ENCODE measurements around the gene ITGA11. TPM values are rescaled to one million over a fixed set of nuclear protein-coding genes. Genes with fewer than 3 reads are reported as not detected.

Gene ITGA11
- total RNA-seq, 1 donor = 567 TPM

DNA sequence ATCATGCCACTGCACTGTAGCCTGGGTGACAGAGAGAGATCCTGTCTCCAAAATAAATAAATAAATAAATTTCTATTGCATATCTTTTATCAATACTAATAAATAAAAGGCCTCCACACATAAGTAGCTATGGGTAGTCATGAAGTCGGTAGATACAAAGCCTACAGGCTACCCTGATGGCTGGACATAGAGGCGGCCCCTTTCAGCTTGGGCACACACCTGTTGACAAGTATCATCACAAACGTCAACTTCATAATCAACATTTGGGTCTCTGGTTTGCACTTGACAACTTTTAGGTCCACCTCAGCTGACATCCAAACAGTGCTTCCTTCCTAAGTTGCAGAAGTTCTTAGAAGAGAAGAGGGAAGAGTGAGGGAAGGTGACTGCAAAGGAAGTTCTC lies 53.4 kb downstream of the ITGA11 start:
- Histone ChIP-seq H3K79me2 (ENCODE audit: insufficient read depth, low read length) (peaks cover 63% of the 10 kb centered on the region), H3K27me3 (ENCODE audit: insufficient read depth, low read length) (no peaks in the 10 kb centered on the region), H3K36me3 (ENCODE audit: insufficient read depth, low read length) (peaks cover 82% of the 10 kb centered on the region), H3K4me2 (ENCODE audit: insufficient read depth, low read length) (no peak overlapping the region), H3K27ac (ENCODE audit: low read depth, low read length) (no peak overlapping the region), H4K20me1 (ENCODE audit: insufficient read depth, low read length) (peaks cover 74% of the 10 kb centered on the region), H3K4me3 (ENCODE audit: insufficient read depth, low read length) (no peak overlapping the region), H3K9me3 (ENCODE audit: low read depth, low read length) (no peaks in the 10 kb centered on the region), H3K4me1 (ENCODE audit: insufficient read depth, low read length) (peaks cover 22% of the 10 kb centered on the region), H2AFZ (ENCODE audit: low read length) (no peak overlapping the region)
- TF ChIP-seq, protein P1, sequence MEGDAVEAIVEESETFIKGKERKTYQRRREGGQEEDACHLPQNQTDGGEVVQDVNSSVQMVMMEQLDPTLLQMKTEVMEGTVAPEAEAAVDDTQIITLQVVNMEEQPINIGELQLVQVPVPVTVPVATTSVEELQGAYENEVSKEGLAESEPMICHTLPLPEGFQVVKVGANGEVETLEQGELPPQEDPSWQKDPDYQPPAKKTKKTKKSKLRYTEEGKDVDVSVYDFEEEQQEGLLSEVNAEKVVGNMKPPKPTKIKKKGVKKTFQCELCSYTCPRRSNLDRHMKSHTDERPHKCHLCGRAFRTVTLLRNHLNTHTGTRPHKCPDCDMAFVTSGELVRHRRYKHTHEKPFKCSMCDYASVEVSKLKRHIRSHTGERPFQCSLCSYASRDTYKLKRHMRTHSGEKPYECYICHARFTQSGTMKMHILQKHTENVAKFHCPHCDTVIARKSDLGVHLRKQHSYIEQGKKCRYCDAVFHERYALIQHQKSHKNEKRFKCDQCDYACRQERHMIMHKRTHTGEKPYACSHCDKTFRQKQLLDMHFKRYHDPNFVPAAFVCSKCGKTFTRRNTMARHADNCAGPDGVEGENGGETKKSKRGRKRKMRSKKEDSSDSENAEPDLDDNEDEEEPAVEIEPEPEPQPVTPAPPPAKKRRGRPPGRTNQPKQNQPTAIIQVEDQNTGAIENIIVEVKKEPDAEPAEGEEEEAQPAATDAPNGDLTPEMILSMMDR (IDR thresholded peaks at IDR 0.05; ENCODE audit: extremely low read depth, low read depth, low read length) = no peak
- no peak for DNase-seq (ENCODE audit: insufficient read length, low spot score, missing footprints)

DNA sequence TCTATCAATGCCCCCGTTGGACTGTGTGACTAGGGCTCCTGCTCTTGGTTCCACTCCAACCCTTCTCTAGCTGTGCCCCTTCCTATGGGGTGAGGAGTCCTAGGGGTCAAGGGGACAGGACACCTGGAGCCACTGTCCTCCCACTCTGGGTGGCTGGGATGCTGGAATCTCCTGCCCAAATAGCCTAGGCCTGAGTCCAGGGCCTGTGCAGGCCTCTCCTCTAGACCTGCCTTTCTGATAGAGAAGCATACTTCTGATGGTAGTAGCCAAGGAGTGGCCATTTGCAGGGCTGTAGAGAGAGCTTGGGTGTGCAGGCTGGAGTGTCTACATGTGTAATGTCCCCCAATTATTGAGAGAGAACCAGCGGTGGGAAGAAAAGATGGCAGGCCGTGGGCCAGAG lies 54.2 kb downstream of the ITGA11 start:
- Histone ChIP-seq H3K9me3 (ENCODE audit: low read depth, low read length) (no peaks in the 10 kb centered on the region), H3K79me2 (ENCODE audit: insufficient read depth, low read length) (peaks cover 70% of the 10 kb centered on the region), H3K4me1 (ENCODE audit: insufficient read depth, low read length) (peaks cover 22% of the 10 kb centered on the region), H3K4me2 (ENCODE audit: insufficient read depth, low read length) (no peak overlapping the region), H3K27me3 (ENCODE audit: insufficient read depth, low read length) (no peaks in the 10 kb centered on the region), H2AFZ (ENCODE audit: low read length) (no peak overlapping the region), H3K4me3 (ENCODE audit: insufficient read depth, low read length) (no peak overlapping the region), H4K20me1 (ENCODE audit: insufficient read depth, low read length) (peaks cover 79% of the 10 kb centered on the region), H3K36me3 (ENCODE audit: insufficient read depth, low read length) (peaks cover 82% of the 10 kb centered on the region), H3K27ac (ENCODE audit: low read depth, low read length) (no peak overlapping the region)
- no peak for DNase-seq (ENCODE audit: insufficient read length, low spot score, missing footprints)
- TF ChIP-seq, protein P1 (IDR thresholded peaks at IDR 0.05; ENCODE audit: extremely low read depth, low read depth, low read length) = no peak

DNA sequence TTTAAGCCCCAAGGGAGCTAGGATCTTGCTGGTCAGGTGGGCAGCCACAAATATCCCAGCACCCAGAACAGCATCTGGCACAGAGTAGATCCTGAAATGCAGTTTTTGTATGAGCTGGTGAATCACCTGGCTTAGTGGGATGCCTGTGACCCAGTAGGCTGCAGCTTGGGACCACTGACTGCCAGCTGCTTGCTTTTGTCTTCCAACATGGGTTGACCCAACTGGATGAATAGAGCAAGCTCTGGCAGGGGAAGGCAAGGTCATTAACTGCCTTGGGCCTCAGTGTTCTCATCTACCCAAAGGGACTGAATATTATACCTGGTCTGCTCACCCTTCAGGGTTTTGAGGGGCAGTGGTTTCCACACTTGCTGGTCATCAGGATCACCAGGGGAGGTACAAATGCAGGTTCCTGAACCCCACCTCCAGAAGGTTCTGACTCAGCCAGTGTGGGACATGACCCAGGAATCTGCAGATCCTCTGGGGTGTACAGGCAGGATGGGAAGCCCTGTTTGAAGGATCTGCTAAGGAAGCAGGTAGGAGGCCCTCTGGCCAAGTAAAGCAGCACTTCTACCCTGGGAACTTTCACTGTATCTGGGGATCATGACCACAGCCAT lies 55.4 kb downstream of the ITGA11 start:
- TF ChIP-seq, protein P1 (IDR thresholded peaks at IDR 0.05; ENCODE audit: extremely low read depth, low read depth, low read length) = no peak
- H4K20me1 ChIP-seq (ENCODE audit: insufficient read depth, low read length) = peaks cover 72% of the 10 kb centered on the region
- H3K36me3 ChIP-seq (ENCODE audit: insufficient read depth, low read length) = peaks cover 73% of the 10 kb centered on the region
- no peak overlapping the region for H2AFZ ChIP-seq (ENCODE audit: low read length)
- no peak overlapping the region for H3K4me2 ChIP-seq (ENCODE audit: insufficient read depth, low read length)
- peaks cover 65% of the 10 kb centered on the region for H3K79me2 ChIP-seq (ENCODE audit: insufficient read depth, low read length)
- peaks cover 24% of the 10 kb centered on the region for H3K4me1 ChIP-seq (ENCODE audit: insufficient read depth, low read length)
- H3K27ac ChIP-seq (ENCODE audit: low read depth, low read length) = no peak overlapping the region
- H3K27me3 ChIP-seq (ENCODE audit: insufficient read depth, low read length) = no peaks in the 10 kb centered on the region
- no peak for DNase-seq (ENCODE audit: insufficient read length, low spot score, missing footprints)
- no peaks in the 10 kb centered on the region for H3K9me3 ChIP-seq (ENCODE audit: low read depth, low read length)
- no peak overlapping the region for H3K4me3 ChIP-seq (ENCODE audit: insufficient read depth, low read length)

DNA sequence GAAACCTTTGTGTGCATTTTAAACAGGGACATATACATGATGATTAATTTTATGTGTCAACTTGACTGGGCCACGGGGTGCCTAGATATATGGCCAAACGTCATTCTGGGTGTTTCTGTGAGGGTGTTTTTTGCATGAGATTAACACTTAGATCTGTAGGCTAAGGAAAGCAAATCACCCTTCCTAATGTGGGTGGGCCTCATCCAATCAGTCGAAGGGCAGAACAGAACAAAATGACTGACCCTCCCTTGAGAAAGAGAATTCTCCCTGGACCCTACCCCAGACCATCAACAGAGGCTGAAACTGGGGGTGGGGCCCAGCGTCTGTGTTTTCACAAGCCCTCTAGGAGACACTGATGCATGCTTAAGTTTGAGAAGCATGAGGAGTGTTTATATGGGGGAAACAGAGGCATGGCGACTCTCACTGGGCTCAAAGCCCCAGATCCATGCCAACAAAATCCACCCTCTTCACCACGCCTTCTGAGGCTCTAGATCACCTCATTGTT lies 56.2 kb downstream of the ITGA11 start:
- Histone ChIP-seq H3K79me2 (ENCODE audit: insufficient read depth, low read length) (peaks cover 63% of the 10 kb centered on the region), H3K4me3 (ENCODE audit: insufficient read depth, low read length) (no peak overlapping the region), H2AFZ (ENCODE audit: low read length) (no peak overlapping the region), H3K4me1 (ENCODE audit: insufficient read depth, low read length) (peaks cover 24% of the 10 kb centered on the region), H3K27me3 (ENCODE audit: insufficient read depth, low read length) (no peaks in the 10 kb centered on the region), H3K9me3 (ENCODE audit: low read depth, low read length) (no peaks in the 10 kb centered on the region), H3K27ac (ENCODE audit: low read depth, low read length) (no peak overlapping the region), H3K4me2 (ENCODE audit: insufficient read depth, low read length) (no peak overlapping the region), H3K36me3 (ENCODE audit: insufficient read depth, low read length) (peaks cover 72% of the 10 kb centered on the region), H4K20me1 (ENCODE audit: insufficient read depth, low read length) (peaks cover 68% of the 10 kb centered on the region)
- no peak for DNase-seq (ENCODE audit: insufficient read length, low spot score, missing footprints)
- TF ChIP-seq, protein P1 (IDR thresholded peaks at IDR 0.05; ENCODE audit: extremely low read depth, low read depth, low read length) = no peak

Measured in osteoblast (primary cell).